ENCODE measurements around the gene P3H2. TPM values are rescaled to one million over a fixed set of nuclear protein-coding genes. Genes with fewer than 3 reads are reported as not detected.

Gene P3H2
- total RNA-seq, 1 donor from 2014 or later, result 3.3 TPM

DNA sequence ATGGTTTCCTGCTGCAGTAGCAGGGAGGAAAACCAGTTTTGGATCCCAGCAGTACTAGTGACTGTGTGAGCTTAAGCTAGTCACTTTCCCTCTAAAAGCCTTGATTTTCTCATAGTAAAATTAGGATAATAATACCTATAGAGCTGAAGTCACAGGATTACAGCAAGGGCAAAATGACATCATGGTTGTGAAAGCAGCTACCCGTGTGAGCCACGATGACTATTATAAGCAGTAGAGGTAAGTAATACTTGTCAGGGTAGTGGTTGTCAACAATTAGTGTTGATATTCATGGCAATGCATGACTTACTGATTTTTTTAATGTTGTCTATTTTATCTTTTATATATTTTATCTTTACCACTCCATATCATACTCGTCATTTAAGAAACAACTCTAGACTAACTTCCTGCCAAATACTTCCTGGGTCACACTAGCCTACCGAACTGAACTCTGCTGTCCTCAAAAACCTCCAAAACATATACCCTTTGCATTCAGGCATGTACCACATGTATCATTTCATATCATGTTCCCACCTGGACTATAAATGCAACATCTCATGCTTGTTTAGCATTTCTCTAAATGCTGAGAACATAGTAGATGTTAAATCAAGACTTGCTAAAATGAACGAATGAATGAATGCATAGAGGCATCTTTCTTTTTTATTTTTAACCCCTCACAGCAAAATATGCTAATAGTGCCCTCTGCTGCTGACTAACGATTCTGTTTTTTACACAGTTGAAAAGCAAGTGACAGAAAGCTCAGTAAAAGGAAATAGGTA lies 172.6 kb downstream of the P3H2 start:
- no peak for DNase-seq (ENCODE audit: low spot score)

DNA sequence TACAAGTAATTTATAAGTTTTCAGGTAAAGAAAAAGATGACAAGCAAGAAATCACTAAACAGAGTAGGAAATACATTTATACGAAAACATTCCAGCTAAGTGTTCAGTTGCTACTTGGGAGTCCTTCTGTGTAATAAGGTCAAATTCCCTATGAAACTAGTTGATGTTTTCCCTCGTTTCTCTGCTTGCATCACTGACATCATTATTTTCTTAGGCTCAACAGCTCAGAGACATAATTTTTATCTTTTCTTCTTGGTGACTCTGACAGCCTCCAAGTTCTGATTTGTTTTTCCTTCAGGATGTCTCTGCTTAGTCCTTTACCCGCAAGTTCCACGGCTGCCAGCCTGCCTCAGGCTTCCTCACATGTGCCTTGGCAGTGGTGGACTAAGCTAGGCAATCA lies 173.6 kb downstream of the P3H2 start:
- no peak for DNase-seq (ENCODE audit: low spot score)

DNA sequence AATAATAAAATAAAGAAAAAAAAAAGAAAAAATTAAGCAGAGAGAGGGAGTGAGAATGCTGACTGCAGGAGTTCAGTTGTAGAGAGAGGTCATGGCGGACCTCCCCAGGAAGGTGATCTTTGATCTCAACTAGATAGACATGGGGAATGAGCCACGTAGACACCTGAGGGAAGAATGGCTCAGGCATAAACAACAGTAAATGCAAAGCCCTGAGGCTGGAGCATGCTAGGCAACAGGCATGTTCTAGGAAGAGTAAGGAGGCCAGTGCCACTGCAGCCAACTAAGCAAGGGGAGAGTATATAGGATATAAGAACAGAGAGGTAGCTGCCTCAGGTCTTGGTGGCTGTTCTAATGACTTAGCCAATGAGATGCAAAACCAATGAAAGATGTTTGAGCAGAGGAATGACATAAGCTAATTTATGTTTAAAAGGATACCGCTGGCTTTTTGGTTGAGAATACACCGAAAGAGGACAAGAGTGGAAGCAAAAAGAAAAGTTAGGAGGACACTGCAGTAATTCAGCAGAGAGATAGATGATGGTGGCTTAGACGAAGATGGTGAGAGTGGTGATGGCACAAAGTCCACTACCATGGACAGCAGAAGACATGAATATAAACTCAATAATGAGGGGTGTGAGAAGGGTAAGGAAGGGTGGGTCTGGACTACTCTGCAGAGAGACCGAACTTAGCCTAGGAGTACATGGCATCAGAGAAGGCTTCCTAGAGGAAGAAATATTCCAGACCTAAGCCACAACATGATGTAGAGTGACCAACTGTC lies 174.6 kb downstream of the P3H2 start:
- DNase-seq (ENCODE audit: low spot score), result no peak

DNA sequence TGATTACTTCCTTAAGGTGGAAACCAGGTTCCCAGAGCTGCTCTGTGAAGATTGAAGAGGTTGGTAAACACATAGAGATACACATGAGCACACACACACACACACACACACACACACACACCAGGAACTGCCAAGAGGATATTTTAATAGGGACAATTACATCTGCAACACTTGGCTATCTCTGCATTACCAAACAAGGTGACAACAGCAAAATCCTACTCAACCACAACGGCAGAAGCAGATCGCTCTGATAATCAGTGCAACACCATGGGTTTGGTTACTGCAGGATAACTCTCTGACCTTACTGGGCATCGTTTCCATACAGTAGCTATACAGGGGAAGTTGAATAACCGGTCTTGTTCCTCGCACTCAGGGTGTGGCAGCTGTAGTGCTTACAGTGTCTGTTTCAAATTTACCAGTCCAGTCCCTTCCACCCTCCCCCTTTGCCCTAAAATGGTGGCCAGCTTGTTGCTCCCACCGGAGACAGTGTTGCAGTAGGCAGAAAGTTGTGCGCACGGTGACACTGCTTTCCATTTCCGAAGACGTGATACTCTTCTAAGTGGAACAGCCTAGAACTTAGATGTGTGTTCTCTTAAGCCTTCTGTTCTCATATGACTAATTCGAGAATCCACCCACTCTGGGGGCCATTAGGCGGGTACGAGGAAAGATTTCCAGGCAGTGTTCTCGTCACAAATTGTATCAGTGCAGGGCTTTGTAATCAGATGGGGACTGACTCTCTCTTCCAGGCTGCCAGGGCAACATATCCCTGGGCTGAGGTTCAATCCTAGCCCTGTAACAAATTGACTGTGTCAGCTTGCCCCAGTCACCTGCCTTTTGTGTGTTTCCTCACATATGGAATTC lies 176.2 kb downstream of the P3H2 start:
- DNase-seq (ENCODE audit: low spot score), result no peak

DNA sequence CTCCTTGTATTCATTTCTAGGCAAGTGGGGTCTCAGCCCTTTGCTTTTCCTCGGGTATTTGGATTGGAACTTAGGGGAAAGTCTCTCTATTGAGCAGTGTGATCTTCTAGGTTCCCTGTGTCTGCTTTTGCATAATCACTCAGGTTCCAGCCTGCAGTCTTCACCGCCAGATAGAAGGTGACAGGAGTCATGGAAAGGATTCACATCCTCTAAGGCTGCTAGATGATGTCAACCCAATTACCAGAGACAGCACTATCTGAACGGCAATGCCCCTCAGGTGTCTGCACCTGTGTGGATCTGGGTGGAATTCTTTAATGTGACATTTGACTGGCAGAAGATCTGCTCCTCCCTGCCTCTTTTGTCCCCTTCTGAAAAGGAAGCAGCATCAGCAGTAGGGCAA lies 177.7 kb downstream of the P3H2 start:
- no peak for DNase-seq (ENCODE audit: low spot score)

DNA sequence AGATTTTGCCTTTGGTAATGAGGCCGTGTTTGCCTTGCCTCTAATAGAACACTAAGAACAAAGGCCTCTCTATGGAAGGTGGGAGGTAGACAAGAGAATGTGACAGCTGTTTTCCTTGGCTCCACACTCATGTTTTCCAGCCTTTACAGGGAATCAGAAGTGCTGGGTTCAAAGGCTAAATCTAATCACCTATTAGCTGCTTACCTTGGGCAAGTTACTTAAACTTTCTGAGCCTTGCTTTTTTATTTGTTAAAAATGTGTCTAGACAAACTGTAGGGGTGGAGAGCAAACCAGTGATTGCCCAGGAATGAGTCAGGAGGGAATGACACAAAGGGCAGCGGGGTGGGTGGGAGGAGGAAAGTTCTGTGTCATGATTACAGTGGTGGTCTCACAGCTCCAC lies 179.0 kb downstream of the P3H2 start:
- no peak for DNase-seq (ENCODE audit: low spot score)

DNA sequence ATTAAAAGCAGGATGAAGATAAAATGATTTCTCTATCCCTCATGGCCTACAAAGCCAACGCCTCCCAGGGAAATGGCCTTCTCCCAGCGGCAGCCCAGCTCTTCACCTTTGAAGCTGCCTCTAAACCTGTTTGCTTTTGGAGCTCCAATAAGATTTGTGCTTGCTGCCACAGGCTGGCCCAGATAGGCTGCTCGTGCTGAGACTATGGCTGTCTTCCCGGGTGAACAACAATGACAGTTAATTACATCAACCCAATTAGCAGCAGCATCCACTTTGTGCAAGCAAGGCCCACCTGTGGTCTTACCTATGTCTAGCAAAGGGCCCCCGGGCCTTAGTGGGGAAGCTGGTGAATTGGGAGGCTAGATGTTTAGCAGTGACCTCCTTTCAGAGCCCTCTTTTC lies 179.6 kb downstream of the P3H2 start:
- DNase-seq (ENCODE audit: low spot score), result no peak

DNA sequence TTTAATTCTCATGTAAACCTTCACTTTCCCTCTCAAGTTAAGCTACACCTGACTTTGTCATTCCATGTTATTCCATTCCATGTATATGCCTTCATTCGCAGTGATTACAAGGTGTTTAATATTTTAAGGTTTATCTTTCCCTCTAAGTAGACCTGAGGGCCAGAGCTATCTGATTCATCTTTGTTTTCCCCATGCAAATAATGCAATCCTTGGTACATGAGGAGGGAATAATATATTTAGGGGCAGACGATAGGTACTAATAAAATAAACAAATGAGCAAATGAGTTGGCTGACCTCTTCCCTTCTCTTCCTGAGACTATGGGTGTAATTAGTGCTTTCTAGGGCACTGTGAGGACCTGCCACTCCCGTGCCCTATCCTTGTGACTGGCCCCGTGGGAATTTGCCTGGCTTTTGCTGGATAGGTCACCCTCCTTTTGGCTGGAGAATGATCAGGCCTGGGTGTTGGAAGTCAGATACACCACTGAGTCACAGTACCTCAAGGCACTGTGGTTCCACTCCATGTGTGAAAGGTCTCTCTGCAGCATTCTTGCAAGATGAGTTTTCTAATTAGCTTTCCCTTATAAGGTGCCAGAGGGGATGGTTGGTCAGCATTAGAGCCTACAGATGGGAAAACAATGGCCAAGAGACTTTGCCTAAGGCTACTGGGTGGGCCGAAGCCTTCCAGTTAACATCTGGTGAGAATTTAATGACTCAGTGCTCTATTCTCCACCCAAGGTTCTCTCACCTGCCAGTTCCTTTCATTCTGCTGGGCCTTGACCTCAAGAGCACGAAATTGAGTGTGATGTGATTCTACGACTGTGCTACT lies 183.2 kb downstream of the P3H2 start:
- DNase-seq (ENCODE audit: low spot score), result no peak

DNA sequence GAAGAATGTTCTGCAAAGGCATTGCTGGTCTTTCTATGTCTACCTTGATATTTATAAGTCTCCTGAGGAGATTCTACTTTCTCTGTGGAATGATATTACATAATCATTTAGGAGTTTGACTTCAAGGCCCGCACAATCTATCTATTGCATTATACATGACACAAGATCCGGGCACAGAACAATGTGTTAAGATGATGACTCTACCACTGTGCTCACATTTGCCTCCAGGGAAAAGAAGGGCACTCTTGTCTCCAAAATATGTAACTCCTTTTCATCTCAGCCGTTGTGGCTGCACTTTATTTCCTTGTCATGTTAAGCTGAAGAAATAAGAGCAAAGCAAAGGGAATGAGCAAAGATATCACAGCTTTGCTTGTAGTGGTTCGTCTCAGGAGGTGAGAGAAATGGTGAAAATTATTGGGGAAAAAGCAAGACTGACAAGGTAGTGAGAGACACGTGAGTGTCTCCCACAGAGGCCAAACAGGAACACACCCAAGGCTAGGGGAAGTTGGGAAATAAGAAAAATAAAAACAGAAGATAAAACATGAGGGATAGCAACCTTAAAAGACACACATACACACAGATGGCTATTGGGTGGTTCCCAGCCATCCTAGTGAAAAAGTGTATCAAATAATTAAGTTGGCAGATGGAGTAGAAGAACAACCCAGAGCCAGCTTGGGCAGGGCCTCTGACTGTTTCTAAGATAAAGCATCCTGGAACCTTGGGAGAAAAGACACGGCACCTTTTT lies 184.3 kb downstream of the P3H2 start:
- DNase-seq (ENCODE audit: low spot score), result no peak

DNA sequence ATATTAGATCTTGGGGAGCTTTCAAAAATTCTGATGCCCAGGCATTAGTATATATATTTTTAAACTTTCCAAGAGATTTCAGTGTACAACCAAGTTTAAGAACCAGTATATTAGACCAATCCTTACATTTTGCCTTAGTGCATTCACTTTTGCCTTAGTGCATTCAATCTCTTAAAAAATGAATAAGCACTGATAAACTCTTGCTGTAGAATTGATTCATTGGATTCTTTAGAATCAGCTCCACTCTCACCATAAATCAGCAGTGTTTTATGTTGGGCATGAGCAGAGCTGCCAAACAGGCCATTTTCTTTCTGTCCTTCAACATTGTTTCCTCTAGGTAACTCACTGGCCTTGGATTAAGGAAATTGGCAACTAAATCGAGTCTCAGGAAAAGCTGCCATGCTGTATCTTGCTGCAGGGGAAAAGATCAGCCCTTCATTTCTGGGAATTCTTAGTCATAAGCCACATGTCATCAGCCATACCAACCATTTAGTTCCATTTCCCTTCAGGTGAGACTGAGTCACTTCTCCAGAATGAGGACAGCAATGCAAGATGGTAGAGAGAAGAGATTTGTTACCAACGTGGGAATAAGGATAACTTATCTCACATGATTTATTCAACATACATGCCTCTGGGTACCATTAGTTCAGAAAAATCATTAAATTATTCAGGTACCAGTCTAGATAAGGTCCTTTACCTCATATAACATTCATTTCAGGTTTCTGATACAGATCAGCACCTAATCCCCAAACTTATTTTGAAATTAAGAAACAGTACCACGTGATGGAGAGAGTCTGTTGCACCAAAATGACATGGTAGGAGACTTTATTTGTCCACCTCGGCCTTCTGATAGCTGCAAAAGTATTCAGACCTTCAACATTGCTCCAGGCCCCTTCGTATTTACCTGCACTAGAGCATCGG lies 192.5 kb downstream of the P3H2 start:
- no peak for DNase-seq (ENCODE audit: low spot score)

DNA sequence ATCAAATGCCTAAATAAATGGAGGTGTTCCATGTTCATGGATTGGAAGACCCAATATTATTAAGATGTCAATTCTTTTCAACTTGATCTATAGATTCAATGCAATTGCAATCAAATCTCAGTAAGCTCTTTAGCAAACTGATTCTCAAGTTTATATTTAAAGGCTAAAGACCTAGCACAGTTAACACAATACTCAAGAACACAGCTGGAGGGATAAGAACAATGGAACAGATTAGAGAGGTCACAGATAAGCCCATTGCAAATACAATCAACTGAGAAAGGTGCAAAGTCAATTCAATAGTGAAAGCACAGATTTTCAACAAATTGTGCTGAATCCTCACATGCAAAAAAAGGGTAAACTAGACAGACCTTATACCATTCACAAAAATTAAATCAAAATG lies 198.9 kb downstream of the P3H2 start:
- no peak for DNase-seq (ENCODE audit: low spot score)

DNA sequence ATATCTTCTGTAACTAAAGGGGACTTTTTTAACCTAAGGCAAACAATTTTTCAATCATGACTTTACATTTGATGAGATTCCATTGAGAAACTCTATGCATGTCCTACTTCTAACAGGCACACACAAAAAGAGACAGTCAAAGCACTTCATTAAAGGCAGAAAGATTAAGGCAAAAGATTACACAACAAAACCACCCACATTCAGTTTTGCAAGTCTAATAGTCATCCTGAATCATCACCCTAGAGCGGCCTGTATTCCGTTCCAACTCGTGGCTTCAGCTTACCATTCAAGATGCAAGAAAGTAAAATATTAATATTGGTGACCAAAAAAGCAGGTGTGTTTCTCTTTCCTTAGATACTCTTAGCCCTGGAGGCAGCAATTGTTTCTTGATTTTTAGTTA lies 205.9 kb downstream of the P3H2 start:
- no peak for DNase-seq (ENCODE audit: low spot score)

DNA sequence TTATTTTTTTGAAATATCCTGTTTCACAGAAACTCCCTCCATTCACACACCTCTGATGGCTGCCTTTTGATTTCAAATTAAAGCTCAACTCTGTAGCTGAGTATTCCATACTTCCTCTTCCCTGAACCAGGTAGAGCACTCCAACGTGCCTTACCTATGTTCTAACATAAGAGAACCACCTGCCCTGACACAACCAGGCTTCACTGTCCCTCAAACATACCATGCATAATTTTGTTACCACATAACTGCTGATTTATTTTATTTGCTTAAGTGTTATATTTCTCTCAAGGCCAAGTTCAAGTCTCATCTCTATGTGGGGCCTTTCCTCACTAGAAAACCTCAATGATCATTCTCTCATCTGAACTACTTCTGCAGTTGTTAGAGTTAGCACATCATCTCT lies 209.7 kb downstream of the P3H2 start:
- no peak for DNase-seq (ENCODE audit: low spot score)

DNA sequence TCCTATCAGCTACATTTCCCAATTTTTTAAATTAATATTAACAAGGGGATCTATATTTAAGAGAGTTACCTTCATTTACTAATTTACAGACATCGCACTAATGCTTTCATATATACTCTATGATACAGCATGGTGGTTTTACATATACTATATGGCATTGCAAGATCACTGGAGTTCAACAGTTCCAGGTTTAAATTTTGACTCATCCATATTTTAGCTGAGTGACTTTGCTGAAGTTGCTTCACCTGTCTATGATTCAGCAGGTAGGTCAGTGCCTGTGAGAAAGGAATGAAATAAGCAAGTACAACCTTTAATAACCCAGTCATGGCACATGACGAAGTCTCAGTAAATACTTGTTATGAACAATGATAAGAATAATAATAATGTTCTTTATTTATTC lies 211.1 kb downstream of the P3H2 start:
- no peak for DNase-seq (ENCODE audit: low spot score)

DNA sequence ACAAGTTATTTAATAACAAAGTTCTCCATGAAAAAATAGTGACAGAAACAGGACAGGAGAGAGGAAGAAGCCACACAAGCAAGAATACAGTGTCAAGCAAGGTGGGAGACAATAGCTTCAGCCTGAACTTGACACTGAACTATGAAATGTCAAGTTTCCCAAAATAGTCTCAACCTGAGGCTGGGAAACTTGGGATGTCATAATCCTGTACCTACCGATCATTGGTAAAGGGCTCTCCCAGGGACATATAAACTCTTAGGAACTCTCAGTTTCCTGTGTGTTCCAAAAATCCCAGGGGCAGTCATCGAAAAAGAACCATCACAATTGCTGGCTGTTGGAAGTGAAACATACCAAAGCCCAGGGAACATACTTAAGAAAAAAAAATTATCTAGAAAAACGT lies 211.6 kb downstream of the P3H2 start:
- no peak for DNase-seq (ENCODE audit: low spot score)

DNA sequence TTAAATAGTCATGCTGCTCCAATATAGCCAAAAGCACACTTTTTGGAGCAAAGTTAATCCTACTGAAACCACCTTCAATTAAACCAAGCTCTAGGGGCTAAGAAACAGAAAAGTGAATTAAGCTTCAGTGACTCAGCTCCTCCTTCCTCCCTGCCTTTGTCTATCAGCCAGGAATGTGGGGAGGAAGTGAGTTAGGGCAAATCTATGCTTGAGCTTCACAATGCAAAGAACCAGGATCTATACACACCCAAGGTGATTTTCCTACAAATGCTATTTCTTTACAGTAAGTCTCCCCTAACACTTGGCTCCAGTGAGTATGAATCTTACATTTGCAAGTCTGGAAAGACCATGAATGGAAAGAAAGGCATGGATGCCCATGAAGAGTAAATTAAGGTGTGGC lies 212.1 kb downstream of the P3H2 start:
- DNase-seq (ENCODE audit: low spot score), result no peak

DNA sequence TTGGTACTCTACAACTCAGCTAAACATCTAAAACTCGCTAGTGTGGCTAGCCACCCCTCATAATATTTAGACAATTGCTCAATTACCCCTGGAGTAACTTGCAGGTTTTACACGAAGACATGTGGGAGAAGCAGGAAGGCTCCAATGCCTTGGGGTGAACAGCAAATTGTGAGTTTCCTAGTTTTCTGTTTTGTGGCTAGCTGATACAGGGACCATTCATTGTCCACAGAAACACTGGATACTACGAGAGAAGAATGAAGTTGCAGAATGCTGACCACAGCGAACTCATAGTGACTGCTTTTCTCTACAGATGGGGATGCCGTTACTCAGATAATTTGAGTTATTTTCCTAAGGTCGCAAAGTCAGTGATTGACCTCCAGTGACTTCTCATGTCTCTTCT lies 212.9 kb downstream of the P3H2 start:
- DNase-seq (ENCODE audit: low spot score), result no peak
